ENCODE measurements around the gene ITCH. TPM values are rescaled to one million over a fixed set of nuclear protein-coding genes. Genes with fewer than 3 reads are reported as not detected.

Gene ITCH
- total and polyA plus RNA-seq, 2 of the 8 experiments (the other 6 are each of a cell fraction or from before 2014, with no cell fraction given): 3.9 to 45.2 TPM

- TF ChIP-seq RNF2 (IDR thresholded peaks at IDR 0.05; ENCODE audit: borderline replicate concordance, low read depth, low read length, missing control alignments, poor library complexity, severe bottlenecking): no peak
- no peak for TF ChIP-seq TAF7 (optimal IDR thresholded peaks at IDR 0.05; ENCODE audit: borderline replicate concordance, low read depth, low read length)
- no peak for TF ChIP-seq SIRT6 (IDR thresholded peaks at IDR 0.05; ENCODE audit: low read length)
- TF ChIP-seq JUND (IDR thresholded peaks at IDR 0.05; ENCODE audit: low read length): no peak
- TF ChIP-seq BRCA1 (IDR thresholded peaks at IDR 0.05; ENCODE audit: low read depth, low read length): no peak
- no peak for TF ChIP-seq BACH1 (IDR thresholded peaks at IDR 0.05; ENCODE audit: low read length)
- TF ChIP-seq KDM5A (IDR thresholded peaks at IDR 0.05; ENCODE audit: low read length): no peak
Observed at GRCh38 chr20:34507702-34508413, 144.8 kb downstream of the ITCH start (continued).
